Middle frontal gyrus (tissue), 1 donor: ENCODE data around the gene KRTAP6-2.

Experiments
- DNase-seq: peaks from one replicate; pipeline ENCODE4 v3.0.0-alpha.2; 2015; ENCODE audit warnings: low spot score; ENCODE audit errors: extremely low spot score

KRTAP6-2 gene

GRCh38 chr21:30577766-30578165 is 20.9 kb downstream of the KRTAP6-2 start:
- no peak for DNase-seq

- DNase-seq, result no peak
Observed at GRCh38 chr21:30567617-30568016, 31.1 kb downstream of the KRTAP6-2 start.

GRCh38 chr21:30563630-30564029 is 35.1 kb downstream of the KRTAP6-2 start:
- no peak for DNase-seq

- no peak for DNase-seq
Observed at GRCh38 chr21:30563072-30563471, 35.6 kb downstream of the KRTAP6-2 start.

GRCh38 chr21:30561957-30562356 is 36.7 kb downstream of the KRTAP6-2 start:
- DNase-seq, result no peak

- DNase-seq, result no peak
Observed at GRCh38 chr21:30561264-30561895, 37.3 kb downstream of the KRTAP6-2 start, which contains the start of gene KRTAP19-7. Gene KRTAP19-7 (minus strand): TSS chr21:30561314. CDS start chr21:30561289, 25 bp downstream.

GRCh38 chr21:30555095-30555494 is 43.6 kb downstream of the KRTAP6-2 start:
- DNase-seq, result no peak

- no peak for DNase-seq
Observed at GRCh38 chr21:30552782-30553181, 45.9 kb downstream of the KRTAP6-2 start.
